Ishikawa (cell line): Measurements from ENCODE around the gene CACNA1D.

Experiments used
- CEBPB ChIP-seq: IDR thresholded peaks from 2 replicates; pipeline ENCODE4 v1.6.1; 2012
- CREB1 ChIP-seq: IDR thresholded peaks from 2 replicates; pipeline ENCODE4 v1.6.1; 2012; ENCODE audit warnings: low read depth
- EGR1 ChIP-seq: IDR thresholded peaks from 2 replicates; pipeline ENCODE4 v1.6.1; 2012
- EP300 ChIP-seq: IDR thresholded peaks from 2 replicates; pipeline ENCODE4 v1.6.1; 2012; ENCODE audit warnings: borderline replicate concordance
- FOXM1 ChIP-seq: IDR thresholded peaks from 2 replicates; pipeline ENCODE4 v1.6.1; 2012; ENCODE audit warnings: low read depth, borderline replicate concordance
- MAX ChIP-seq: IDR thresholded peaks from 2 replicates; pipeline ENCODE4 v1.6.1; 2012
- NFIC ChIP-seq: IDR thresholded peaks from 2 replicates; pipeline ENCODE4 v1.6.1; 2012
- RAD21 ChIP-seq: IDR thresholded peaks from 2 replicates; pipeline ENCODE4 v1.6.1; 2012; ENCODE audit warnings: low read depth
- REST ChIP-seq: IDR thresholded peaks from 2 replicates; pipeline ENCODE4 v1.6.1; 2012; ENCODE audit warnings: low read depth, mild to moderate bottlenecking
- TAF1 ChIP-seq: IDR thresholded peaks from 2 replicates; pipeline ENCODE4 v1.6.1; 2012; ENCODE audit warnings: low read depth, mild to moderate bottlenecking
- TCF12 ChIP-seq: IDR thresholded peaks from 2 replicates; pipeline ENCODE4 v1.6.1; 2012; ENCODE audit warnings: low read depth
- TEAD4 ChIP-seq: IDR thresholded peaks from 2 replicates; pipeline ENCODE4 v1.6.1; 2012
- USF1 ChIP-seq: IDR thresholded peaks from 2 replicates; pipeline ENCODE4 v1.6.1; 2012
- YY1 ChIP-seq: IDR thresholded peaks from 2 replicates; pipeline ENCODE4 v1.6.1; 2012; ENCODE audit warnings: low read depth
- ZBTB7A ChIP-seq: IDR thresholded peaks from 2 replicates; pipeline ENCODE4 v1.6.1; 2012; ENCODE audit warnings: low read depth

Gene CACNA1D

GRCh38 chr3:53775834-53776251 lies 281.4 kb downstream of the CACNA1D start:
- no peak for TF ChIP-seq ZBTB7A
- TF ChIP-seq REST = no peak
- TF ChIP-seq YY1 = no peak
- no peak for TF ChIP-seq EGR1
- no peak for TF ChIP-seq FOXM1
- no peak for TF ChIP-seq CREB1
- no peak for TF ChIP-seq TCF12
- TF ChIP-seq EP300 = no peak
- TF ChIP-seq RAD21 = no peak
- no peak for TF ChIP-seq TEAD4
- TF ChIP-seq MAX = no peak

GRCh38 chr3:53776494-53777101 lies 282.2 kb downstream of the CACNA1D start:
- 0 out of 2 replicates have a peak, but pooled peaks have one; percentile 10 for TF ChIP-seq EGR1
- TF ChIP-seq CREB1 = no peak

GRCh38 chr3:53777468-53777867 lies 283.1 kb downstream of the CACNA1D start:
- no peak for TF ChIP-seq EGR1
- no peak for TF ChIP-seq CREB1
- TF ChIP-seq CEBPB = no peak
- TF ChIP-seq TEAD4 = no peak
- TF ChIP-seq USF1 = no peak
- TF ChIP-seq REST = no peak
- no peak for TF ChIP-seq TCF12
- no peak for TF ChIP-seq ZBTB7A
- no peak for TF ChIP-seq RAD21
- TF ChIP-seq NFIC = no peak
- no peak for TF ChIP-seq TAF1
- no peak for TF ChIP-seq YY1
- no peak for TF ChIP-seq FOXM1

GRCh38 chr3:53778153-53778552 lies 283.7 kb downstream of the CACNA1D start:
- TF ChIP-seq YY1 (no peak), TAF1 (no peak), USF1 (no peak), EGR1 (no peak), EP300 (no peak), RAD21 (no peak), TCF12 (no peak), MAX (no peak), ZBTB7A (no peak), NFIC (no peak)

GRCh38 chr3:53780171-53780570 lies 285.8 kb downstream of the CACNA1D start:
- TF ChIP-seq MAX (no peak), CEBPB (no peak), RAD21 (no peak), FOXM1 (no peak), TAF1 (no peak), TCF12 (no peak), TEAD4 (no peak), ZBTB7A (no peak), YY1 (no peak), USF1 (no peak), EP300 (no peak), REST (no peak)
